ENCODE measurements around the gene NTM. TPM values are rescaled to one million over a fixed set of nuclear protein-coding genes. Genes with fewer than 3 reads are reported as not detected.

Gene NTM
- total RNA-seq, 2 experiments from 2014 or later, result not detected

- ATAC-seq (ENCODE audit: low read depth) (no peak), DNase-seq (no peak)
- H3K9me3 Mint-ChIP-seq, result no peaks in the 10 kb centered on the region
- no peaks in the 10 kb centered on the region for H3K27me3 Mint-ChIP-seq
- H3K4me1 Mint-ChIP-seq, result no peaks in the 10 kb centered on the region
- no peak overlapping the region for H3K27ac Mint-ChIP-seq
- no peak overlapping the region for H3K4me3 Mint-ChIP-seq
- H3K36me3 Mint-ChIP-seq, result no peaks in the 10 kb centered on the region
- POLR2A ChIA-PET, result no interaction called here
Observed at GRCh38 chr11:131796089-131796488, 425.7 kb downstream of the NTM start.

GRCh38 chr11:131796541-131796940, 426.1 kb downstream of the NTM start:
- H3K27ac Mint-ChIP-seq, result no peak overlapping the region
- peaks cover 2% of the 10 kb centered on the region for H3K27me3 Mint-ChIP-seq
- no peak for DNase-seq
- no peaks in the 10 kb centered on the region for H3K36me3 Mint-ChIP-seq
- no peaks in the 10 kb centered on the region for H3K4me1 Mint-ChIP-seq
- ATAC-seq (ENCODE audit: low read depth), result no peak
- POLR2A ChIA-PET, result no interaction called here
- H3K9me3 Mint-ChIP-seq, result no peaks in the 10 kb centered on the region
- H3K4me3 Mint-ChIP-seq, result no peak overlapping the region

GRCh38 chr11:131800452-131800851, 430.0 kb downstream of the NTM start:
- Mint-ChIP-seq H3K27me3 (peaks cover 5% of the 10 kb centered on the region), H3K9me3 (peaks cover 2% of the 10 kb centered on the region), H3K4me3 (no peak overlapping the region), H3K4me1 (no peaks in the 10 kb centered on the region), H3K36me3 (no peaks in the 10 kb centered on the region), H3K27ac (no peak overlapping the region)
- POLR2A ChIA-PET, result no interaction called here
- ATAC-seq (ENCODE audit: low read depth), result no peak
- no peak for DNase-seq

- no peak for ATAC-seq (ENCODE audit: low read depth)
- Mint-ChIP-seq H3K27me3 (peaks cover 5% of the 10 kb centered on the region), H3K4me3 (no peak overlapping the region), H3K9me3 (peaks cover 2% of the 10 kb centered on the region), H3K4me1 (no peaks in the 10 kb centered on the region), H3K36me3 (no peaks in the 10 kb centered on the region), H3K27ac (no peak overlapping the region)
- DNase-seq, result no peak
- POLR2A ChIA-PET, result no interaction called here
Observed at GRCh38 chr11:131802440-131803115, 432.2 kb downstream of the NTM start.

GRCh38 chr11:131807876-131808275, 437.5 kb downstream of the NTM start:
- Mint-ChIP-seq H3K9me3 (peaks cover 2% of the 10 kb centered on the region), H3K4me3 (no peak overlapping the region), H3K36me3 (no peaks in the 10 kb centered on the region), H3K27me3 (peaks cover 2% of the 10 kb centered on the region), H3K4me1 (no peaks in the 10 kb centered on the region), H3K27ac (no peak overlapping the region)
- POLR2A ChIA-PET, result no interaction called here
- ATAC-seq (ENCODE audit: low read depth), result no peak
- DNase-seq, result no peak

- ATAC-seq (ENCODE audit: low read depth) (no peak), DNase-seq (no peak)
- H3K27ac Mint-ChIP-seq, result no peak overlapping the region
- no peak overlapping the region for H3K4me3 Mint-ChIP-seq
- H3K9me3 Mint-ChIP-seq, result peaks cover 2% of the 10 kb centered on the region
- POLR2A ChIA-PET, result no interaction called here
- H3K27me3 Mint-ChIP-seq, result peaks cover 2% of the 10 kb centered on the region
- no peaks in the 10 kb centered on the region for H3K4me1 Mint-ChIP-seq
- H3K36me3 Mint-ChIP-seq, result no peaks in the 10 kb centered on the region
Observed at GRCh38 chr11:131808470-131808869, 438.1 kb downstream of the NTM start.

- Mint-ChIP-seq H3K4me3 (no peak overlapping the region), H3K27me3 (no peaks in the 10 kb centered on the region), H3K36me3 (no peaks in the 10 kb centered on the region), H3K4me1 (no peaks in the 10 kb centered on the region), H3K9me3 (no peaks in the 10 kb centered on the region), H3K27ac (no peak overlapping the region)
- DNase-seq, result no peak
- ATAC-seq (ENCODE audit: low read depth), result no peak
- POLR2A ChIA-PET, result no interaction called here
Observed at GRCh38 chr11:131809203-131809918, 438.9 kb downstream of the NTM start.

GRCh38 chr11:131810541-131810940, 440.1 kb downstream of the NTM start:
- DNase-seq, result no peak
- Mint-ChIP-seq H3K27me3 (no peaks in the 10 kb centered on the region), H3K4me1 (no peaks in the 10 kb centered on the region), H3K27ac (no peak overlapping the region), H3K9me3 (no peaks in the 10 kb centered on the region), H3K36me3 (no peaks in the 10 kb centered on the region), H3K4me3 (no peak overlapping the region)
- POLR2A ChIA-PET, result no interaction called here
- ATAC-seq (ENCODE audit: low read depth), result no peak

GRCh38 chr11:131811383-131811782, 441.0 kb downstream of the NTM start:
- H3K27ac Mint-ChIP-seq, result no peak overlapping the region
- no peaks in the 10 kb centered on the region for H3K4me1 Mint-ChIP-seq
- no peaks in the 10 kb centered on the region for H3K9me3 Mint-ChIP-seq
- DNase-seq, result no peak
- no peak for ATAC-seq (ENCODE audit: low read depth)
- no peaks in the 10 kb centered on the region for H3K27me3 Mint-ChIP-seq
- no peaks in the 10 kb centered on the region for H3K36me3 Mint-ChIP-seq
- POLR2A ChIA-PET, result no interaction called here
- no peak overlapping the region for H3K4me3 Mint-ChIP-seq

GRCh38 chr11:131814108-131814507, 443.7 kb downstream of the NTM start:
- Mint-ChIP-seq H3K4me1 (no peaks in the 10 kb centered on the region), H3K36me3 (no peaks in the 10 kb centered on the region), H3K27ac (no peak overlapping the region), H3K27me3 (no peaks in the 10 kb centered on the region), H3K9me3 (no peaks in the 10 kb centered on the region), H3K4me3 (no peak overlapping the region)
- ATAC-seq (ENCODE audit: low read depth) (no peak), DNase-seq (no peak)
- POLR2A ChIA-PET, result no interaction called here

GRCh38 chr11:131815590-131815989, 445.2 kb downstream of the NTM start:
- no peak overlapping the region for H3K27ac Mint-ChIP-seq
- H3K27me3 Mint-ChIP-seq, result no peaks in the 10 kb centered on the region
- no peaks in the 10 kb centered on the region for H3K4me1 Mint-ChIP-seq
- peaks cover 1% of the 10 kb centered on the region for H3K9me3 Mint-ChIP-seq
- DNase-seq, result no peak
- H3K36me3 Mint-ChIP-seq, result no peaks in the 10 kb centered on the region
- POLR2A ChIA-PET, result no interaction called here
- H3K4me3 Mint-ChIP-seq, result no peak overlapping the region
- ATAC-seq (ENCODE audit: low read depth), result no peak

- DNase-seq (no peak), ATAC-seq (ENCODE audit: low read depth) (no peak)
- Mint-ChIP-seq H3K4me3 (no peak overlapping the region), H3K4me1 (no peaks in the 10 kb centered on the region), H3K27ac (no peak overlapping the region), H3K36me3 (no peaks in the 10 kb centered on the region), H3K27me3 (no peaks in the 10 kb centered on the region), H3K9me3 (peaks cover 1% of the 10 kb centered on the region)
- POLR2A ChIA-PET, result no interaction called here
Observed at GRCh38 chr11:131816051-131816450, 445.6 kb downstream of the NTM start.

GRCh38 chr11:131817687-131818188, 447.3 kb downstream of the NTM start:
- no peaks in the 10 kb centered on the region for H3K36me3 Mint-ChIP-seq
- POLR2A ChIA-PET, result no interaction called here
- H3K27me3 Mint-ChIP-seq, result no peaks in the 10 kb centered on the region
- no peaks in the 10 kb centered on the region for H3K4me1 Mint-ChIP-seq
- DNase-seq (no peak), ATAC-seq (ENCODE audit: low read depth) (no peak)
- no peak overlapping the region for H3K27ac Mint-ChIP-seq
- H3K9me3 Mint-ChIP-seq, result peaks cover 1% of the 10 kb centered on the region
- H3K4me3 Mint-ChIP-seq, result no peak overlapping the region

- H3K27me3 Mint-ChIP-seq, result no peaks in the 10 kb centered on the region
- POLR2A ChIA-PET, result no interaction called here
- peaks cover 1% of the 10 kb centered on the region for H3K9me3 Mint-ChIP-seq
- no peaks in the 10 kb centered on the region for H3K36me3 Mint-ChIP-seq
- ATAC-seq (ENCODE audit: low read depth) (no peak), DNase-seq (no peak)
- H3K4me3 Mint-ChIP-seq, result no peak overlapping the region
- no peaks in the 10 kb centered on the region for H3K4me1 Mint-ChIP-seq
- no peak overlapping the region for H3K27ac Mint-ChIP-seq
Observed at GRCh38 chr11:131819865-131820264, 449.4 kb downstream of the NTM start.
